ENCODE data around the gene STK35.

STK35 gene

DNA sequence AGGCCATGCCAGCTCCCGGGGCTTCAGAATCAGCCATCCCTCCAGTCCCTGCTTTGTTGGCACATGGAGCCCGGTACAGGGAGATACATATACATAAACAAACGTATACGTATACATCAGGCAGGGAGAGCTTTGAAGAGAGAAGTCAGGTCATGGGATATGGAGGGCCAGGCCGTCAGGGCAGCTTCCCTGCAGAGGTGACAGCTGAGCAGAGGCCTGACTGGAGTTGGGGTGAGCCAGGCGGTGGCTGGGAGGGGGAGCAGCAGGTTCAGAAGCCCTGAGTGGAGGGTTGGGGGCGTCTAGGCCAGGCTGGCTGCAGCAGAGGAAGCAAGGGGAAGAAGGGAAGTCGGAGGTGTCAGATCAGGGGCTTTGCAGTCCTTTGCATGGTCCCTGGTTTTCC, 61.7 kb downstream of the STK35 start:
- DNase-seq (no peak), ATAC-seq (ENCODE audit: insufficient read depth, low read depth) (no peak)
- H3K27me3 ChIP-seq (ENCODE audit: insufficient read depth, low read length, poor library complexity): no peaks in the 10 kb centered on the region
- TF ChIP-seq, protein P1, sequence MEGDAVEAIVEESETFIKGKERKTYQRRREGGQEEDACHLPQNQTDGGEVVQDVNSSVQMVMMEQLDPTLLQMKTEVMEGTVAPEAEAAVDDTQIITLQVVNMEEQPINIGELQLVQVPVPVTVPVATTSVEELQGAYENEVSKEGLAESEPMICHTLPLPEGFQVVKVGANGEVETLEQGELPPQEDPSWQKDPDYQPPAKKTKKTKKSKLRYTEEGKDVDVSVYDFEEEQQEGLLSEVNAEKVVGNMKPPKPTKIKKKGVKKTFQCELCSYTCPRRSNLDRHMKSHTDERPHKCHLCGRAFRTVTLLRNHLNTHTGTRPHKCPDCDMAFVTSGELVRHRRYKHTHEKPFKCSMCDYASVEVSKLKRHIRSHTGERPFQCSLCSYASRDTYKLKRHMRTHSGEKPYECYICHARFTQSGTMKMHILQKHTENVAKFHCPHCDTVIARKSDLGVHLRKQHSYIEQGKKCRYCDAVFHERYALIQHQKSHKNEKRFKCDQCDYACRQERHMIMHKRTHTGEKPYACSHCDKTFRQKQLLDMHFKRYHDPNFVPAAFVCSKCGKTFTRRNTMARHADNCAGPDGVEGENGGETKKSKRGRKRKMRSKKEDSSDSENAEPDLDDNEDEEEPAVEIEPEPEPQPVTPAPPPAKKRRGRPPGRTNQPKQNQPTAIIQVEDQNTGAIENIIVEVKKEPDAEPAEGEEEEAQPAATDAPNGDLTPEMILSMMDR (IDR thresholded peaks at IDR 0.05; ENCODE audit: borderline replicate concordance, extremely low read depth, low read length, poor library complexity, severe bottlenecking): no peak
- H3K9ac ChIP-seq (ENCODE audit: low read depth, low read length): no peak overlapping the region
- no peak overlapping the region for H3K4me2 ChIP-seq (ENCODE audit: insufficient read depth, low read length)
- no peak overlapping the region for H2AFZ ChIP-seq (ENCODE audit: low read depth, low read length)
- H3K4me3 ChIP-seq (ENCODE audit: low read depth in 1 of 2, low read length in 2 of 2): no peak overlapping the region
- H3K79me2 ChIP-seq (ENCODE audit: insufficient read depth, low read length): no peaks in the 10 kb centered on the region
- H4K20me1 ChIP-seq (ENCODE audit: insufficient read depth, low read length): peaks cover 22% of the 10 kb centered on the region
- H3K27ac ChIP-seq (ENCODE audit: low read length): no peak overlapping the region
- no peaks in the 10 kb centered on the region for H3K4me1 ChIP-seq (ENCODE audit: insufficient read depth, low read length)
- H3K9me3 ChIP-seq (ENCODE audit: insufficient read depth, low read length, severe bottlenecking): no peaks in the 10 kb centered on the region
- no peaks in the 10 kb centered on the region for H3K36me3 ChIP-seq (ENCODE audit: insufficient read depth, low read length)

DNA sequence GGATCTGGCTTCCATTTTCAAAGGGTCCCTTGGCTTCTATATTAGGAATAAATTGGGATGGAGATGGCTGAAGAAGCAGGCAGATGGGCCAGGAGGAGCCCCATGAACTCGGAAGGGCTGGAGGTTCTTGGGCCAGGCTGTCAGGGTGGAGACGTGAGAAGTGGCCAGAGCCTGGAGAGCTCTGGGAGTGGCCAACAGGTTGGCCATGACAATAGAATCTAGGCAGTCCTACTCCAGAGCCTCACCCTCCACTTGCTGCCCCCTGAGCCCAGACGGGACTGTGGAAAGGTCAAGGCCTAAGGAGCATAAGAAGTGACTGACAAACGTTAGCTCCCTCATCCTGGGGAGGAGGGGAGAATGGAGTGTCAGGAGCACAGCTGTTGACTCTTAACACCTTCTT, 62.1 kb downstream of the STK35 start:
- Histone ChIP-seq H3K36me3 (ENCODE audit: insufficient read depth, low read length) (no peaks in the 10 kb centered on the region), H2AFZ (ENCODE audit: low read depth, low read length) (no peak overlapping the region), H3K79me2 (ENCODE audit: insufficient read depth, low read length) (no peaks in the 10 kb centered on the region), H3K27ac (ENCODE audit: low read length) (no peak overlapping the region), H3K4me2 (ENCODE audit: insufficient read depth, low read length) (no peak overlapping the region), H3K9me3 (ENCODE audit: insufficient read depth, low read length, severe bottlenecking) (no peaks in the 10 kb centered on the region), H3K27me3 (ENCODE audit: insufficient read depth, low read length, poor library complexity) (no peaks in the 10 kb centered on the region), H3K9ac (ENCODE audit: low read depth, low read length) (no peak overlapping the region), H3K4me3 (ENCODE audit: low read depth in 1 of 2, low read length in 2 of 2) (no peak overlapping the region), H3K4me1 (ENCODE audit: insufficient read depth, low read length) (no peaks in the 10 kb centered on the region), H4K20me1 (ENCODE audit: insufficient read depth, low read length) (peaks cover 22% of the 10 kb centered on the region)
- no peak for ATAC-seq (ENCODE audit: insufficient read depth, low read depth)
- DNase-seq: no peak
- TF ChIP-seq EZH2 (IDR thresholded peaks at IDR 0.05; ENCODE audit: borderline replicate concordance, low read depth, low read length, severe bottlenecking): no peak
- TF ChIP-seq, protein P1 (IDR thresholded peaks at IDR 0.05; ENCODE audit: borderline replicate concordance, extremely low read depth, low read length, poor library complexity, severe bottlenecking): no peak

DNA sequence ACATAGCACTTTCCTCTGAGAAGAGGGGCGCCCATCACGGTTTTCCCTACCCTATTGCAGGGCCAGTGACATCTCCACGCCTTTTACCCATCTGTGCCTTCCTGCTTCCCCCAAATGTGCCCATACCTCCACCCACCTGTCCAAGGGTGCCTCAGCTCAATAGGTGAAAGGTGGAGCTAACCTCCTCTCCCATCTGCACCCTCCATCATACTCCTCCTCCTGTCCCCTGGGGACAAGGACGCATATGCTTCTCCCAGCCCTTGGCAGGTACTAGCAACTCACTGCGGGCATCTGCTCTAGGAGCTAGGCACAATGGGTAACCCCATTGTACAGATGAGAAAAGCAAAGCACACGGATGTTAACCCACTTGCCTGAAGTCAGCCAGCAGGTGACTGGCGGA, 62.8 kb downstream of the STK35 start:
- Histone ChIP-seq H2AFZ (ENCODE audit: low read depth, low read length) (no peak overlapping the region), H3K9ac (ENCODE audit: low read depth, low read length) (no peak overlapping the region), H4K20me1 (ENCODE audit: insufficient read depth, low read length) (peaks cover 25% of the 10 kb centered on the region), H3K4me1 (ENCODE audit: insufficient read depth, low read length) (no peaks in the 10 kb centered on the region), H3K27me3 (ENCODE audit: insufficient read depth, low read length, poor library complexity) (no peaks in the 10 kb centered on the region), H3K4me2 (ENCODE audit: insufficient read depth, low read length) (no peak overlapping the region), H3K79me2 (ENCODE audit: insufficient read depth, low read length) (no peaks in the 10 kb centered on the region), H3K4me3 (ENCODE audit: low read depth in 1 of 2, low read length in 2 of 2) (no peak overlapping the region), H3K36me3 (ENCODE audit: insufficient read depth, low read length) (no peaks in the 10 kb centered on the region), H3K9me3 (ENCODE audit: insufficient read depth, low read length, severe bottlenecking) (no peaks in the 10 kb centered on the region), H3K27ac (ENCODE audit: low read length) (no peak overlapping the region)
- no peak for DNase-seq
- no peak for ATAC-seq (ENCODE audit: insufficient read depth, low read depth)
- TF ChIP-seq EZH2 (IDR thresholded peaks at IDR 0.05; ENCODE audit: borderline replicate concordance, low read depth, low read length, severe bottlenecking): no peak
- TF ChIP-seq, protein P1 (IDR thresholded peaks at IDR 0.05; ENCODE audit: borderline replicate concordance, extremely low read depth, low read length, poor library complexity, severe bottlenecking): no peak

DNA sequence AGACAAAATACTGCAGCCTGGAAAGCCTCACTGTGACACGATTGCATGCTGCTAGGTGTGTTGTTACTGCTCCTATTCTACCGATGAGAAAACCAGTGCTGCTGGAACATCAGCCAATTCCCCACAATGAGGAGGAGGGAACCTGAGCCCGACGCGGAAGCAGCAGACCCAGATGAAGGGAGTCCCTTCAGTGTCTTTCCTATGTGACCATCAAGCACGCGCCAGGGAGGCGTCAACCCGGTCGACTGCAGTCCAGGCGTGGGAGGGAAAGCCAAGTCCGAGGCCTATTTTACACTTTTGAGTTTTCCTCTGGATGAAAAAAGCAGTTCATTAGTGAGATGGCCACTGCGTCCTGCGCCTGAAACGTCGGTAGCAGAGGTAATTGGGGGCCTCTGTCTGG, 63.3 kb downstream of the STK35 start:
- no peaks in the 10 kb centered on the region for H3K27me3 ChIP-seq (ENCODE audit: insufficient read depth, low read length, poor library complexity)
- H3K9me3 ChIP-seq (ENCODE audit: insufficient read depth, low read length, severe bottlenecking): no peaks in the 10 kb centered on the region
- ATAC-seq (ENCODE audit: insufficient read depth, low read depth): no peak
- no peak for TF ChIP-seq EZH2 (IDR thresholded peaks at IDR 0.05; ENCODE audit: borderline replicate concordance, low read depth, low read length, severe bottlenecking)
- TF ChIP-seq, protein P1 (IDR thresholded peaks at IDR 0.05; ENCODE audit: borderline replicate concordance, extremely low read depth, low read length, poor library complexity, severe bottlenecking): no peak
- H3K27ac ChIP-seq (ENCODE audit: low read length): no peak overlapping the region
- no peaks in the 10 kb centered on the region for H3K79me2 ChIP-seq (ENCODE audit: insufficient read depth, low read length)
- H3K9ac ChIP-seq (ENCODE audit: low read depth, low read length): no peak overlapping the region
- H3K4me2 ChIP-seq (ENCODE audit: insufficient read depth, low read length): no peak overlapping the region
- H3K36me3 ChIP-seq (ENCODE audit: insufficient read depth, low read length): no peaks in the 10 kb centered on the region
- H2AFZ ChIP-seq (ENCODE audit: low read depth, low read length): no peak overlapping the region
- peaks cover 28% of the 10 kb centered on the region for H4K20me1 ChIP-seq (ENCODE audit: insufficient read depth, low read length)
- DNase-seq: no peak
- H3K4me1 ChIP-seq (ENCODE audit: insufficient read depth, low read length): no peaks in the 10 kb centered on the region
- no peak overlapping the region for H3K4me3 ChIP-seq (ENCODE audit: low read depth in 1 of 2, low read length in 2 of 2)
